T-helper 9 cell (primary cell): ENCODE data around the gene NBL1.
"Not testable (repeated sequence)": the region's sequence is repeated elsewhere in the genome, so short reads cannot be mapped to it uniquely, and the experiment has no call there.

Experiments used
- DNase-seq: peaks from one replicate; pipeline ENCODE4 v3.0.0-alpha.2; 2020

NBL1 gene

GRCh38 chr1:19623523-19623922 is 20.6 kb upstream of the NBL1 start:
- DNase-seq, result no peak

GRCh38 chr1:19625291-19625937 is 18.7 kb upstream of the NBL1 start:
- DNase-seq, result no peak

GRCh38 chr1:19628879-19629278 is 15.2 kb upstream of the NBL1 start:
- no peak for DNase-seq

GRCh38 chr1:19629357-19629756 is 14.8 kb upstream of the NBL1 start:
- DNase-seq, result no peak

GRCh38 chr1:19630192-19630591 is 13.9 kb upstream of the NBL1 start:
- DNase-seq, result not testable (repeated sequence)

- DNase-seq, result no peak
Observed at GRCh38 chr1:19630720-19631395, 13.3 kb upstream of the NBL1 start.

GRCh38 chr1:19632211-19632610 is 11.9 kb upstream of the NBL1 start:
- DNase-seq, result no peak

- no peak for DNase-seq
Observed at GRCh38 chr1:19633106-19633505, 11.0 kb upstream of the NBL1 start.

- not testable (repeated sequence) for DNase-seq
Observed at GRCh38 chr1:19635064-19635463, 9.0 kb upstream of the NBL1 start.

GRCh38 chr1:19635646-19636045 is 8.5 kb upstream of the NBL1 start:
- DNase-seq, result no peak

GRCh38 chr1:19636065-19636464 is 8.0 kb upstream of the NBL1 start:
- DNase-seq, result no peak

- not testable (repeated sequence) for DNase-seq
Observed at GRCh38 chr1:19636749-19637148, 7.4 kb upstream of the NBL1 start.

- no peak for DNase-seq
Observed at GRCh38 chr1:19637606-19638005, 6.5 kb upstream of the NBL1 start.

GRCh38 chr1:19639228-19639627 is 4.9 kb upstream of the NBL1 start:
- not testable (repeated sequence) for DNase-seq

- DNase-seq, result no peak
Observed at GRCh38 chr1:19639999-19640362, 4.1 kb upstream of the NBL1 start.

GRCh38 chr1:19640363-19641316 is 3.5 kb upstream of the NBL1 start:
- DNase-seq, result no peak

- DNase-seq, result no peak
Observed at GRCh38 chr1:19643121-19643520, 990 bp upstream of the NBL1 start.

GRCh38 chr1:19644395-19644680 is 227 bp downstream of the NBL1 start:
- DNase-seq, result no peak

- DNase-seq, result no peak
Observed at GRCh38 chr1:19644681-19645410, 735 bp downstream of the NBL1 start.

GRCh38 chr1:19645411-19646251 is 1.5 kb downstream of the NBL1 start:
- DNase-seq, result no peak

- no peak for DNase-seq
Observed at GRCh38 chr1:19646377-19647319, 2.5 kb downstream of the NBL1 start.
